Pulmonary artery endothelial cell (primary cell): ENCODE measurements around the gene PAX1. TPM values are rescaled to one million over a fixed set of nuclear protein-coding genes. Genes with fewer than 3 reads are reported as not detected.

Source experiments
- DNase-seq: peaks from one replicate; pipeline ENCODE4 v3.0.0-alpha.2; 2011; ENCODE audit warnings: low read depth, low spot score
- total RNA-seq: library from RNA; depleted of rRNA; stranded (reverse); fragments of >200 nt; gene quantifications from 2 replicates; pipeline ENCODE4 v1.2.3, GENCODE V29; 2014

Gene PAX1
- total RNA-seq, 1 donor from 2014 or later = not detected

GRCh38 chr20:21725892-21726291 lies 20.4 kb downstream of the PAX1 start:
- no peak for DNase-seq

- no peak for DNase-seq
These were observed 23.9 kb downstream of the PAX1 start for GRCh38 chr20:21729316-21729715.

- DNase-seq = no peak
These were observed 33.7 kb downstream of the PAX1 start for GRCh38 chr20:21739161-21739560.

- no peak for DNase-seq
These were observed 34.2 kb downstream of the PAX1 start for GRCh38 chr20:21739682-21740081.

- DNase-seq = no peak
These were observed 35.8 kb downstream of the PAX1 start for GRCh38 chr20:21741266-21741665.

DNA sequence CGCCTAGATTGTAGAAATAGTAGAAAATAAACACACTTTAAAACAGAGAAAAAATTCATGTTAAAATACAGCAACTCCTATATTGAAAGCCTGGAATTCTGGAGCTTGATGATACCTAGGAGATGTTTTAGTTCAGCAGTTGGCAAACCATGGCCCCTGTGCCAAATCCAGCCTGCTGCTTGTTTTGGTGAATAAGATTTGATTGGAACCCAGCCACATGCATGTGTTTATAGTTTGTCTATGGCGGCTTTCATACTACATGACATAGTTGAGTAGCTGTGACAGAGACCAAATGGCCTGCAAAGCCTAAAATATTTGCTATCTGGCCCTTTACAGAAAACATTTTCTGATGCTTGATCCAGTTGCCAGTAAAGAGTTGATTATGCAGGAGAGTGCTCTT lies 57.2 kb downstream of the PAX1 start:
- DNase-seq = no peak

- no peak for DNase-seq
These were observed 61.8 kb downstream of the PAX1 start for GRCh38 chr20:21767200-21767738.

GRCh38 chr20:21767739-21768223 lies 62.3 kb downstream of the PAX1 start:
- no peak for DNase-seq

Other genes starting within 250 kb of the PAX1 start
- gene NKX2-2, start 191.6 kb upstream of the PAX1 start, total RNA-seq = not detected in 2 replicates